Measurements from ENCODE around the gene TMEM178B.
A peak's percentile ranks its signal among the peaks of the same experiment; 100 is the strongest.
"Not testable (repeated sequence)": the region's sequence is repeated elsewhere in the genome, so short reads cannot be mapped to it uniquely, and the experiment has no call there.

The TMEM178B gene

GRCh38 chr7:141073641-141074161, at the start of gene TMEM178B:
TSS of gene TMEM178B (plus strand) at chr7:141074064.
- peak in 6 of 14 donors; percentile 42 to 54 (median 44) for DNase-seq

- no peak for DNase-seq
Measured at GRCh38 chr7:141024668-141025067, 49.2 kb upstream of the TMEM178B start.

- DNase-seq = no peak
Measured at GRCh38 chr7:141027043-141027442, 46.8 kb upstream of the TMEM178B start.

- no peak for DNase-seq
Measured at GRCh38 chr7:141028767-141029166, 45.1 kb upstream of the TMEM178B start.

- not testable (repeated sequence) for DNase-seq
Measured at GRCh38 chr7:141032539-141033323, 41.1 kb upstream of the TMEM178B start.

GRCh38 chr7:141038100-141038499, 35.8 kb upstream of the TMEM178B start:
- not testable (repeated sequence) for DNase-seq

- no peak for DNase-seq
Measured at GRCh38 chr7:141039376-141039775, 34.5 kb upstream of the TMEM178B start.

GRCh38 chr7:141042222-141043193, 31.4 kb upstream of the TMEM178B start:
- DNase-seq = no peak

- DNase-seq = no peak
Measured at GRCh38 chr7:141043616-141044015, 30.2 kb upstream of the TMEM178B start.

- no peak for DNase-seq
Measured at GRCh38 chr7:141045126-141045841, 28.6 kb upstream of the TMEM178B start.

- DNase-seq = no peak
Measured at GRCh38 chr7:141045842-141046620, 27.8 kb upstream of the TMEM178B start.

GRCh38 chr7:141053626-141054025, 20.2 kb upstream of the TMEM178B start:
- peak in 1 of 14 donors; percentile 1 for DNase-seq

GRCh38 chr7:141055146-141055545, 18.7 kb upstream of the TMEM178B start:
- DNase-seq = no peak

- no peak for DNase-seq
Measured at GRCh38 chr7:141057788-141058187, 16.1 kb upstream of the TMEM178B start.

- not testable (repeated sequence) for DNase-seq
Measured at GRCh38 chr7:141067856-141068255, 6.0 kb upstream of the TMEM178B start.

- DNase-seq = peak in 12 of 14 donors; percentile 32 to 71 (median 52)
Measured at GRCh38 chr7:141071260-141071854, 2.5 kb upstream of the TMEM178B start.

GRCh38 chr7:141071855-141072547, 1.9 kb upstream of the TMEM178B start:
- DNase-seq = peak in 8 of 14 donors; percentile 19 to 39 (median 29)

- peak; percentile 14 to 91 (median 62) for DNase-seq
Measured at GRCh38 chr7:141072548-141073172, 1.2 kb upstream of the TMEM178B start.

- DNase-seq = peak in 11 of 14 donors; percentile 16 to 71 (median 43)
Measured at GRCh38 chr7:141073173-141073640, 657 bp upstream of the TMEM178B start.

All from C1 segment of cervical spinal cord (tissue), 14 donors.